Thoracic aorta (tissue), 2 donors: ENCODE results near the gene VWA2. TPM values are rescaled to one million over a fixed set of nuclear protein-coding genes. Genes with fewer than 3 reads are reported as not detected.

Experiments used
- ATAC-seq: fragments of 150-250 bp; one replicate; pipeline ENCODE4 v1.8.0; 2017; ENCODE audit warnings: low read depth; ENCODE audit not compliant: insufficient number of reproducible peaks, low FRiP score
- DNase-seq: peaks from one replicate; pipeline ENCODE4 v3.0.0-alpha.2; 2020; ENCODE audit warnings: low spot score
- H3K27ac ChIP-seq, 2 donors: fragments of 200-600 bp; sonication (generic); 1 replicate in 1 of 2; 2 replicates in 1 of 2; pipeline ENCODE4 v1.5.1; 2016; ENCODE audit warnings: mild to moderate bottlenecking in 2 of 2, moderate library complexity in 2 of 2
- H3K27me3 ChIP-seq: fragments of 200-600 bp; sonication (generic); replicated peaks from 2 replicates; pipeline ENCODE4 v1.6.0; 2016; ENCODE audit warnings: mild to moderate bottlenecking; ENCODE audit not compliant: insufficient read depth
- H3K36me3 ChIP-seq: fragments of 200-600 bp; sonication (generic); one replicate; pipeline ENCODE4 v1.5.1; 2016
- H3K4me1 ChIP-seq, 2 donors: fragments of 200-600 bp; sonication (generic); 1 replicate in 1 of 2; 2 replicates in 1 of 2; pipeline versions ENCODE4 v1.5.1 to v1.6.0; 2016; ENCODE audit warnings: low read depth in 2 of 2, mild to moderate bottlenecking in 1 of 2; ENCODE audit not compliant: control insufficient read depth in 1 of 2
- H3K4me3 ChIP-seq: fragments of 200-600 bp; sonication (generic); 2 replicates; pipeline ENCODE4 v1.5.1; 2016; ENCODE audit warnings: mild to moderate bottlenecking
- H3K9me3 ChIP-seq: fragments of 200-600 bp; sonication (generic); 2 replicates; pipeline ENCODE4 v1.5.1; 2016
- CTCF ChIP-seq: fragments of 200-600 bp; sonication (generic); IDR thresholded peaks from one replicate; pipeline ENCODE4 v1.5.1; 2019; ENCODE audit warnings: antibody characterized with exemption
- total RNA-seq, 2 donors: library from RNA; depleted of rRNA; stranded (reverse); fragments of >200 nt; gene quantifications; one replicate each; pipeline versions ENCODE4 v1.1.0 to v1.2.3, GENCODE V29; 2016

VWA2 gene
- total RNA-seq, 2 donors from 2014 or later = 0.28 TPM; not detected in 1

- Histone ChIP-seq H3K27me3 (no peaks in the 10 kb centered on the region), H3K4me1 (no peaks in the 10 kb centered on the region), H3K36me3 (no peaks in the 10 kb centered on the region), H3K9me3 (peaks cover under 1% of the 10 kb centered on the region), H3K4me3 (no peak overlapping the region), H3K27ac (no peak overlapping the region)
- no peak for TF ChIP-seq CTCF
- ATAC-seq (no peak), DNase-seq (no peak)
Observed at GRCh38 chr10:114290038-114290437, 51.0 kb downstream of the VWA2 start.

- H3K36me3 ChIP-seq = peaks cover 2% of the 10 kb centered on the region
- TF ChIP-seq CTCF = no peak
- no peak for DNase-seq
Observed at GRCh38 chr10:114291076-114291475, 52.0 kb downstream of the VWA2 start.

GRCh38 chr10:114291516-114291915 is 52.5 kb downstream of the VWA2 start:
- Histone ChIP-seq H3K9me3 (peaks cover 15% of the 10 kb centered on the region), H3K27ac (no peak overlapping the region), H3K36me3 (peaks cover 6% of the 10 kb centered on the region), H3K27me3 (no peaks in the 10 kb centered on the region), H3K4me3 (no peak overlapping the region), H3K4me1 (no peaks in the 10 kb centered on the region)
- DNase-seq (no peak), ATAC-seq (no peak)
- TF ChIP-seq CTCF = no peak

More at GRCh38 chr10:114291076-114291475, 52.0 kb downstream of the VWA2 start:
- no peaks in the 10 kb centered on the region for H3K27me3 ChIP-seq
- H3K4me3 ChIP-seq = no peak overlapping the region
- H3K27ac ChIP-seq = no peak overlapping the region
- ATAC-seq = no peak
- peaks cover 11% of the 10 kb centered on the region for H3K9me3 ChIP-seq
- H3K4me1 ChIP-seq = no peaks in the 10 kb centered on the region

- no peak overlapping the region for H3K4me3 ChIP-seq
- no peaks in the 10 kb centered on the region for H3K4me1 ChIP-seq
- H3K9me3 ChIP-seq = peaks cover 15% of the 10 kb centered on the region
- DNase-seq = no peak
- no peak for TF ChIP-seq CTCF
- no peak for ATAC-seq
- no peak overlapping the region for H3K27ac ChIP-seq
- H3K27me3 ChIP-seq = no peaks in the 10 kb centered on the region
- peaks cover 17% of the 10 kb centered on the region for H3K36me3 ChIP-seq
Observed at GRCh38 chr10:114293075-114293474, 54.0 kb downstream of the VWA2 start.

GRCh38 chr10:114294549-114294948 is 55.5 kb downstream of the VWA2 start:
- Histone ChIP-seq H3K9me3 (peaks cover 15% of the 10 kb centered on the region), H3K27me3 (no peaks in the 10 kb centered on the region), H3K36me3 (peaks cover 22% of the 10 kb centered on the region), H3K4me3 (no peak overlapping the region), H3K27ac (no peak overlapping the region), H3K4me1 (no peaks in the 10 kb centered on the region)
- ATAC-seq (no peak), DNase-seq (no peak)
- no peak for TF ChIP-seq CTCF
